ENCODE measurements around the gene TFB1M. TPM values are rescaled to one million over a fixed set of nuclear protein-coding genes. Genes with fewer than 3 reads are reported as not detected.
A peak's percentile ranks its signal among the peaks of the same experiment; 100 is the strongest.
"Not testable (repeated sequence)": the region's sequence is repeated elsewhere in the genome, so short reads cannot be mapped to it uniquely, and the experiment has no call there.

The TFB1M gene
- total RNA-seq, 1 donor from 2014 or later: 39.8 TPM

DNA sequence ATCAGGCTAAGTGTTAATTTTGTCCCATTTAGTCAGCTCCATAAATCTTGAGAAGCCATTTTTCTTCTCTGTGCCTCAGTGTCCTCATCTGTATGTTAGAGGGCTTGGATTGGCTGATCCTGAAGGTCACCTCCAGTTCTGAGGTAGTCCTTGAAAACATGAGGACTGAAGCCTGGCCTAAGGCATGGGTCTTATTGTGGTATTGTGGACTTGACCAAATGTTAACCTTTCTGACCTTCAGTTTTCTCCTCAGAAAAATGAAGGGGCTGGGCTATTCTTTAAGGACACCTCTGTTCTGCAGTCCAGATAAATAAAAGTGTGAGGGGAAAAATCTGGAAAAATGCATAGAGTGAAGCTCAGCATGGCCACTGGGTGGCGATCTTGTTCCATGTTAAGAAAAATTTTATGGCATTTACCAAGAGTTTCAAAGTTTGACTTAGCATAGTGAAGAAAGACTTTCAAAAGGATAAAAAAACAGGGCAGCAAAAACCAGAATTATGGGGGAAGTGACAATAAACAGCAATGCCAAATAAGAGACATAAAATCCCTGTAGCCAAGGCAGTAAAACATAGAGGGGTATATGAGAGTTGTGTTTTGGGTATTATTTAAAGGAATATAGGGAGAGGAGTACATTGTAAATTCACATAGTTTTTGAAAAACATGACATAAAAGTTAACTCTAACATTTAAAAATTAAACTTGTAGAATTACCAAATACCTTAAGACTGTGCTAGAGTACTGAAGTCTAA is 13.2 kb upstream of the TFB1M start:
- H3K27ac Mint-ChIP-seq: peak overlapping the region; percentile 14
- H3K4me1 Mint-ChIP-seq (ENCODE audit: low read depth): peaks cover 18% of the 10 kb centered on the region
- intact Hi-C loops (cut with micrococcal nuclease): loop anchor here (1.0 to 5.0 kb wide), 2 partner anchors 203 to 1235 kb away; no protein-coding TSS in a partner anchor
- no peak overlapping the region for H3K4me3 Mint-ChIP-seq (ENCODE audit: low read depth)
- peak; percentile 21 for DNase-seq (ENCODE audit: low spot score)
- no peaks in the 10 kb centered on the region for H3K27me3 Mint-ChIP-seq (ENCODE audit: low read depth)
- H3K9me3 Mint-ChIP-seq: no peaks in the 10 kb centered on the region
- H3K36me3 Mint-ChIP-seq (ENCODE audit: low read depth): no peaks in the 10 kb centered on the region

DNA sequence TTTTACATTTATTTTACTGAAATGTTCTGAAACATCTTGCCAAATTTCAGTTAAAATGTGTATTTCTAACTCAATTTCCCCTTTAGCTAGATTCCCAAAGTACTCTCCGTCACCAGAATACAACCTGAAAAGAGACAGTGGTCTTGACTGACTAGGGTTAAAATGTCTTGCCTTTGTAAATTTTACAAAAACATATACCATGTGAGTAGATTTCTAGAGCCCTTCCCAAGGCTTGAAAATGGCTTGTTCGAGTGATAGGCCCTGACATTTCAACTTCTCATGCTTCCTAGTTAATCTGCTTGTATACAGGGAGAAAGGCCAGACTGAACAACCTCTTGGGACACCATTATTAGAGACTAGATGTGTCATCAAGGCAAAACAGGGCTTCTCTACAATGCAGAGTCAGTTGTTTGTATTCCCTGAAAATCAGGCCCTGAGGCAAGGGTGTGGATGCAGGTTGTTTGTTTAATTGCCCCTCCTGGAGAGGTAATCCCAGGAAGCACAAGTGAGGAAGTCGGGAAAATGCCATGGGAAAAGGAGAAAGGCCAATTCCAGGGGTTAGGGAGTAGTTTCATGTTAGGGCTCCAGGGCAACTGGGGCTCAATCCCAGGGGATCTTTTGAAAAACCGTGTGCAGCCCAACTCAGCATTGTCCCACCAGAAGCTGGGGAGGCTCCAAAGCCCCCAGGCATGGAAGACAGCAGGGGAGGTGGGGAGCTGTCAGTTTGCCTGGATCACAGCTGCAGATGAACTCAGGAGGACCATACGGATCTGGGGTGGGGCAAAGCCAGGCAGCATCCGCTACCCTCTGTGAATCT is 11.6 kb upstream of the TFB1M start:
- DNase-seq (ENCODE audit: low spot score): no peak
- Mint-ChIP-seq H3K9me3 (no peaks in the 10 kb centered on the region), H3K4me1 (ENCODE audit: low read depth) (peaks cover 18% of the 10 kb centered on the region), H3K4me3 (ENCODE audit: low read depth) (no peak overlapping the region), H3K36me3 (ENCODE audit: low read depth) (no peaks in the 10 kb centered on the region), H3K27ac (no peak overlapping the region), H3K27me3 (ENCODE audit: low read depth) (no peaks in the 10 kb centered on the region)
- intact Hi-C loops (cut with micrococcal nuclease): loop anchor here (5.0 kb wide), 1 partner anchor 1236 kb away; no protein-coding TSS in a partner anchor

DNA sequence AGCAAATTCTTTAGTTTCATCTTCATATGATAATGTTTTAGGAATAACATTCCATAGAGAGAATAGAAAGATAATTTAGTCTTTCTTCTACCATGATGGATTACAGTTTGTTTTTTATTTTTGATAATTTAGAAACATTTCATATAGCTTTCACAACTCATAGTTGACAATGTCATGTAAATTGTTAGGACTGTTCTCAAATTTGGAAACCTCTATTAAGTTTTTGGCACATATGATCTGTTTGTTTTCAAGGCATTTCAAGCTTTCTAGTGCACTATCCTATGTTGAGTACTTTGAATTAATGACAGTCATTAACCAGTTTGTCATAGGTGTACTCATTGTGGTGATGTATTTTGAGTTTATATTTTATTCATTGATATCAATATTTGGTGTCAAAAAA is 10.7 kb upstream of the TFB1M start:
- no peak for DNase-seq (ENCODE audit: low spot score)
- Mint-ChIP-seq H3K4me3 (ENCODE audit: low read depth) (no peak overlapping the region), H3K36me3 (ENCODE audit: low read depth) (no peaks in the 10 kb centered on the region), H3K27ac (no peak overlapping the region), H3K27me3 (ENCODE audit: low read depth) (no peaks in the 10 kb centered on the region), H3K9me3 (no peaks in the 10 kb centered on the region), H3K4me1 (ENCODE audit: low read depth) (peaks cover 12% of the 10 kb centered on the region)
- intact Hi-C loops (cut with micrococcal nuclease): loop anchor here (5.0 kb wide), 1 partner anchor 1237 kb away; no protein-coding TSS in a partner anchor

DNA sequence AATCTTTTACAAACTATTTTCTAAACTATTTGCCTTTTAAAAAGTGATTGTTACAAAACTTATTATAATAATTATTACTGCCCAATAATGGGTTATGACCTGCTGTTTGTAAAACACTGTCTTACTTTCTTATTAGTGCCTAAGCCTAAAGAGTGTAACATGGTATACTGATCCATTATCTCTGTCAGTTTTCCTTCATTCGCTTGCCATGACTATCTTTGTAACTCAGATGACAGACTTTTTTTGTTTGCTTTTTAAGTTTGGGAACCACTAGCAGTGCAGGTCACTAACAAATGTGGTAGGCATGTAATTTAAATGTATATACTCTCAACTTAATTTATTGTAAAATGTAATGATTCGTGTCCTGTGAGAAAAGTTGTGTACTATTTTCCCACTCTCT is 9.9 kb upstream of the TFB1M start:
- intact Hi-C loops (cut with micrococcal nuclease): no loop called here
- H3K36me3 Mint-ChIP-seq (ENCODE audit: low read depth): no peaks in the 10 kb centered on the region
- no peak overlapping the region for H3K4me3 Mint-ChIP-seq (ENCODE audit: low read depth)
- no peak overlapping the region for H3K27ac Mint-ChIP-seq
- H3K27me3 Mint-ChIP-seq (ENCODE audit: low read depth): no peaks in the 10 kb centered on the region
- peaks cover 4% of the 10 kb centered on the region for H3K9me3 Mint-ChIP-seq
- DNase-seq (ENCODE audit: low spot score): no peak
- H3K4me1 Mint-ChIP-seq (ENCODE audit: low read depth): peaks cover 13% of the 10 kb centered on the region

DNA sequence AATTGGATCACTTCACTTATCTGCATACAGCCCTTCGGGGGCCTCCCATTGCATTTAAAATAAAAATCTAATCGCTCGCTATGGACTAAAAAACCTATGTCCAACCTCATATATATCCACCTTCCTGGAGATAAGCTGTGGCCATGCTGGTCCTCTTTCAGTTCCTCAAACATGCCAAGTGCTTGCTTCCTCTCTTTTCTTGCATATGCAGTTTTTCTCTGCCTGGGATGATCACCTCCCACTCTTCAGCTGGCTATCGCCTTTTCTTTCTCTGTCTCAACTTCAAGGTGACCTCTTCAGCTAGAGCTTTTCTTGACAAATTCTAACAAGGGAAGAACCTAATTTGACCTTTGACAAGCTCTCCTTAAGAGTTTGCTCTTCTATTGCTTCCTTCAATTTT is 5.6 kb upstream of the TFB1M start:
- intact Hi-C loops (cut with micrococcal nuclease): loop anchor here (10.0 kb wide), 3 partner anchors 715 to 1705 kb away; no protein-coding TSS in a partner anchor
- DNase-seq (ENCODE audit: low spot score): no peak
- H3K9me3 Mint-ChIP-seq: peaks cover 4% of the 10 kb centered on the region
- no peaks in the 10 kb centered on the region for H3K36me3 Mint-ChIP-seq (ENCODE audit: low read depth)
- H3K27me3 Mint-ChIP-seq (ENCODE audit: low read depth): no peaks in the 10 kb centered on the region
- H3K4me3 Mint-ChIP-seq (ENCODE audit: low read depth): no peak overlapping the region
- H3K4me1 Mint-ChIP-seq (ENCODE audit: low read depth): peaks cover 13% of the 10 kb centered on the region
- no peak overlapping the region for H3K27ac Mint-ChIP-seq

DNA sequence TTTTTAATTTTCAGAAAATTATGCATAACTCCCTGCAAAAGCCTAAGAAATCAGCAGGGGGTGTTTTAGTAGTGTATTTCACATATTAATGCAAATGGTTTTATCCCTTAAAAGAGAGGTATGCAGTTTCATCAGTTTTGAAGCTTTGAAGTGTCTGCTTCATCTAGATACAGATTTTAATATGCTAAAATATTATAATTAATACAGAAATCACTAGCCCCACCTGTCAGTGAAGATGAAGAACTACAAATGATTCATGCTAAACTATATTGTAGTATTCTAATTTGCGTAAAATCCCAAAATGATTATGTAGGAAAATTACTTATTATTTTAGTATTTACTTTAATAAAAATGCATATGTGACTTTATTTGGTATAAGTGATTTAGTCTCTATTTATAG is 2.9 kb upstream of the TFB1M start:
- DNase-seq (ENCODE audit: low spot score): no peak
- H3K27me3 Mint-ChIP-seq (ENCODE audit: low read depth): no peaks in the 10 kb centered on the region
- peaks cover 15% of the 10 kb centered on the region for H3K36me3 Mint-ChIP-seq (ENCODE audit: low read depth)
- peaks cover 24% of the 10 kb centered on the region for H3K4me1 Mint-ChIP-seq (ENCODE audit: low read depth)
- H3K27ac Mint-ChIP-seq: no peak overlapping the region
- H3K4me3 Mint-ChIP-seq (ENCODE audit: low read depth): no peak overlapping the region
- intact Hi-C loops (cut with micrococcal nuclease): loop anchor here (10.0 kb wide), 3 partner anchors 712 to 1708 kb away; no protein-coding TSS in a partner anchor
- H3K9me3 Mint-ChIP-seq: peaks cover 4% of the 10 kb centered on the region

DNA sequence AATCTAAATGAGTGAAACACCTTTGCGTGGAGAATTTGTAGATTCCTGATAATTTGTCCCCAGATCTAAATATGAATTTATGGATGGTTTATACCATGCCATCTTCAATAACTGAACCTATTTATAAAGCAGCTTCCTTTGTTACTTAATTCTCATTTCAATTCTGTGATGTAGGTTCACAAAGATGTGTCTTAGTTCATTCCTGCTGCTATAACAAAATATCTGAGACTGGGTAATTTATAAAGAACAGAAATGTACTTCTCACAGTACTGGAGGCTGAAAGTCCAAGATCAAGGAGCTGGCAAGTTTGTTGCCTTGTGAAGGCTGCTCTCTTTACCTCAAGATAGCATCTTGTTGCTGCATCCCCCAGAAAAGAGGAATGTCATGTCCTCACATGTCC is 2.1 kb upstream of the TFB1M start:
- Mint-ChIP-seq H3K27me3 (ENCODE audit: low read depth) (no peaks in the 10 kb centered on the region), H3K4me3 (ENCODE audit: low read depth) (no peak overlapping the region), H3K4me1 (ENCODE audit: low read depth) (peaks cover 30% of the 10 kb centered on the region), H3K9me3 (peaks cover 4% of the 10 kb centered on the region), H3K27ac (no peak overlapping the region), H3K36me3 (ENCODE audit: low read depth) (peaks cover 22% of the 10 kb centered on the region)
- no peak for DNase-seq (ENCODE audit: low spot score)
- intact Hi-C loops (cut with micrococcal nuclease): loop anchor here (10.0 kb wide), 3 partner anchors 712 to 1708 kb away; no protein-coding TSS in a partner anchor

DNA sequence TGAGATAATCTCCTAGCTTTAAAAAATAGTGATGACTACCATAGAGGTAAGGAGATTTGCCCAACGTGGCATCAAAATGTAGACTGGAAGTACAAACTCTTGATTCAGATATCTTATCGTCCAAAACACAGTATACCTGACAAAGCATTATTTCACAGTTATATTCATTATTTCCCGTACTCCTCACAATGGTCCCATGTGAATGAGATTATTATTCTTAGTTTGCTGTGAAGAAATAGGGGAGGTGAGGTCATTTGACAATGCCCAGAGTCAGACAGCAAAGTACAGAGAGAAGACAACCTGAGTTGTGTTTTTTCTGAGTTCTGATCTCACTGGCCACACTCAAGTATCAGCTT is 1.2 kb upstream of the TFB1M start:
- intact Hi-C loops (cut with micrococcal nuclease): loop anchor here (2.0 to 10.0 kb wide), 4 partner anchors 711 to 1709 kb away; partner anchors contain the start of gene ARID1B
- H3K27ac Mint-ChIP-seq: peak overlapping the region; percentile 93

DNA sequence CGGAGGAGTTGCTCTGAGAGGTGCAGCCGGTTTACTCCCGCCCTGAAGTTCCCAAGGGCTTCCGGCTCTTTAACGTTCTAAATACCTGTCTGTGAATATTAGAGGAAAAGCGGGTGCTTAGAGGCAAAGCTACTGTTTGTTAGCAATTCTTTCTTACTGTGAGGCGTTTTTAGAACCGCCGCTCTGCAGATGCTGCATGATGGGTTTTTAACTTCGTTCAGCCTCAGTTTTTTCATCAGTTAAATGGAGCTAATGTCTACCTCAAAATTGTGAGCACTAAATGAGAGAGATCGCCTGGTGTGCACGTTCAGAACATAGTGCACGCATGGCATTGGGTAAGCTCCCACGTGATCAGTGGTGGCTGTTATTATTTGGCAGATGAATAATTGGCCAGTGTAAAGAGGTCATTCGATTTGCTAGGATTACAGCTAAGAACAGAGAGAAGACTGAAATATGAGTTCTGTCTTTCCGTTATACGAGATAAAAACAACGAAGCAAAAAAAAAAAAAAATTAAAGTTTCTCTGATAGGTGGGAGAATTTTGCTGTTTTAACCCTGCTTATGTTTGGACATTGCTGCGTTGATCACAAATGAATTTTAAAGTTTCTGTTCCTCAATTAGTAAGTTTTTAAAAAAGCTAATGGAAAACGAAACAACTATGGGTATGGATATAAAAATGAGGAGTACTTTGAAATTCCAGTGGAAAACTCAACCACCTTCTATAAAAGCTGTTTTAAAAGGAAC is 660 bp upstream of the TFB1M start:
- intact Hi-C loops (cut with micrococcal nuclease): loop anchor here (1.0 to 10.0 kb wide), 10 partner anchors 91 to 1710 kb away; partner anchors contain the start of genes ARID1B, SCAF8 and TIAM2
- DNase-seq (ENCODE audit: low spot score): no peak
- Mint-ChIP-seq H3K9me3 (peaks cover 4% of the 10 kb centered on the region), H3K36me3 (ENCODE audit: low read depth) (peaks cover 33% of the 10 kb centered on the region), H3K4me1 (ENCODE audit: low read depth) (peaks cover 36% of the 10 kb centered on the region), H3K4me3 (ENCODE audit: low read depth) (peak overlapping the region; percentile 96), H3K27me3 (ENCODE audit: low read depth) (no peaks in the 10 kb centered on the region), H3K27ac (peak overlapping the region; percentile 93)

More for the DNA sequence above, 1.2 kb upstream of the TFB1M start:
- DNase-seq (ENCODE audit: low spot score): no peak
- no peaks in the 10 kb centered on the region for H3K27me3 Mint-ChIP-seq (ENCODE audit: low read depth)
- peaks cover 4% of the 10 kb centered on the region for H3K9me3 Mint-ChIP-seq
- peaks cover 29% of the 10 kb centered on the region for H3K36me3 Mint-ChIP-seq (ENCODE audit: low read depth)
- H3K4me1 Mint-ChIP-seq (ENCODE audit: low read depth): peaks cover 34% of the 10 kb centered on the region
- peak overlapping the region; percentile 96 for H3K4me3 Mint-ChIP-seq (ENCODE audit: low read depth)

DNA sequence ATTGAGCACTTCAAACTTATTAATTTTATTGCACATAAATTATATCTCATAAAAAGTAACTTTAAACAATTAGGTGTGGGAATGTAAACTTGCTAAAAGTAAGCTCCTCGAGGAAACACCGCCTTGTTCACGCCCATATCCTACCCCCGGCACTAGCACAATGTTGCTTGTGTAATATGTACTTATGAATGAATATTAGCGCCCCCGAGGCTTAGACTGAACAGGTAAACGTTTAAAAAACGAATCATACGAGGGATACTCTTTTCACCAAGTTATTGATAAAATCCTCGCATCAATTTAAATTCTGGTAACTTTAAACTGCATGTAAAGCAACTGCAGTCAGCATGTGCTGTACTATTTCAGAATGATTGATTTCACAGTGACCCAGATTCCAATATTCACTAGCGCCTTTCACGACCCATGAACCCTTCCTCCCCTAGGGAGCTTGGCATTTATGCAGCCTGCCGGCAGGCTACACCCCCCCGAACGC is 637 bp downstream of the TFB1M start:
- Mint-ChIP-seq H3K36me3 (ENCODE audit: low read depth) (peaks cover 38% of the 10 kb centered on the region), H3K27ac (peak overlapping the region; percentile 93), H3K4me3 (ENCODE audit: low read depth) (peak overlapping the region; percentile 96), H3K27me3 (ENCODE audit: low read depth) (no peaks in the 10 kb centered on the region), H3K9me3 (no peaks in the 10 kb centered on the region), H3K4me1 (ENCODE audit: low read depth) (peaks cover 34% of the 10 kb centered on the region)
- no peak for DNase-seq (ENCODE audit: low spot score)
- intact Hi-C loops (cut with micrococcal nuclease): loop anchor here (1.0 to 10.0 kb wide), 10 partner anchors 89 to 1711 kb away; partner anchors contain the start of genes ARID1B, SCAF8 and TIAM2

DNA sequence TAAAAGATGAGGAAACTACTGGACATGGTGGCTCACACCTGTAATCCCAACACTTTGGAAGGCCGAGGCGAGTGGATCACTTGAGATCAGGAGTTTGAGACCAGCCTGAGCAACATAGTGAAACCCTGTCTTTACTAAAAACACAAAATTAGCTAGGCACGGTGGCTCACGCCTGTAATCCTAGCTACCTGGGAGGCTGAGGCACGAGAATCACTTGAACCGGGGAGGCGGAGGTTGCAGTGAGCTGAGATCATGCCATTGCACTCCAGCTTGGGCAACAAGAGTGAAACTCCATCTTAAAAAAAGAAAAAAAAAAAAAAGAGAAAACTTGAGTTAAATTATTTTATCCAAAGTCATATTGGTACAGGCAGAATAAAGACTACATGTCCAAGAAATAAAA is 1.3 kb downstream of the TFB1M start:
- H3K4me1 Mint-ChIP-seq (ENCODE audit: low read depth): peaks cover 37% of the 10 kb centered on the region
- H3K9me3 Mint-ChIP-seq; DNase-seq (ENCODE audit: low spot score); H3K27me3 Mint-ChIP-seq (ENCODE audit: low read depth): not testable (repeated sequence)
- peak overlapping the region; percentile 96 for H3K4me3 Mint-ChIP-seq (ENCODE audit: low read depth)
- peak overlapping the region; percentile 42 for H3K27ac Mint-ChIP-seq
- H3K36me3 Mint-ChIP-seq (ENCODE audit: low read depth): peaks cover 42% of the 10 kb centered on the region
- intact Hi-C loops (cut with micrococcal nuclease): loop anchor here (5.0 to 10.0 kb wide), 4 partner anchors 316 to 1712 kb away; partner anchors contain the start of gene TIAM2

DNA sequence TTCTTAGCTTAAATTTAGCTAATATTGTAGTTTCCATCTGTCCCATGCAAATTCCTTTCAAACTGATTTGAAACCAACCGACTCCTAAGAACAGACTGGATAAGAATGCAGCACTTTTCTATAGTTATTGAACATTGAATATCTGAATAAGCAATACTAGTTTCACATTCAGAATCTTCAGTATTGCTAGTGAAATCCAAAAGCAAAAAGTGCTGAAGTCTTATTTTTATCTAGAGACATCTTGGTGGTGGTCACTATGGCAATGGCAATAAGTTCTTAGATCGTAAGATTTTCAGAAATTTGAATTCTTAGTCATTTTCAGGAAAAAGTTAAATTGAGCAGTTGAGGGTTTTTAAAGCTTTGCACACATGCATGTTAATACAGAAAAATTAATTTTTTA is 2.7 kb downstream of the TFB1M start:
- no peaks in the 10 kb centered on the region for H3K9me3 Mint-ChIP-seq
- H3K27ac Mint-ChIP-seq: no peak overlapping the region
- peaks cover 54% of the 10 kb centered on the region for H3K36me3 Mint-ChIP-seq (ENCODE audit: low read depth)
- H3K4me1 Mint-ChIP-seq (ENCODE audit: low read depth): peaks cover 42% of the 10 kb centered on the region
- no peaks in the 10 kb centered on the region for H3K27me3 Mint-ChIP-seq (ENCODE audit: low read depth)
- H3K4me3 Mint-ChIP-seq (ENCODE audit: low read depth): no peak overlapping the region
- DNase-seq (ENCODE audit: low spot score): no peak
- intact Hi-C loops (cut with micrococcal nuclease): loop anchor here (5.0 to 10.0 kb wide), 4 partner anchors 314 to 1713 kb away; partner anchors contain the start of gene TIAM2

Data from activated T-helper 2 cell treated with anti-CD3 and anti-CD28 coated beads, Interferon-gamma antibody, Interleukin-2, Interleukin-4, amounts not matched to agents 10 μg/mL and 5 μg/mL and 100 μg/mL, durations not matched to agents 14 hours and 24 hours and 36 hours (primary cell).